Measurements from ENCODE around the gene COPZ1.
"Not testable (repeated sequence)": the region's sequence is repeated elsewhere in the genome, so short reads cannot be mapped to it uniquely, and the experiment has no call there.

COPZ1 gene, protein sequence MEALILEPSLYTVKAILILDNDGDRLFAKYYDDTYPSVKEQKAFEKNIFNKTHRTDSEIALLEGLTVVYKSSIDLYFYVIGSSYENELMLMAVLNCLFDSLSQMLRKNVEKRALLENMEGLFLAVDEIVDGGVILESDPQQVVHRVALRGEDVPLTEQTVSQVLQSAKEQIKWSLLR

DNA sequence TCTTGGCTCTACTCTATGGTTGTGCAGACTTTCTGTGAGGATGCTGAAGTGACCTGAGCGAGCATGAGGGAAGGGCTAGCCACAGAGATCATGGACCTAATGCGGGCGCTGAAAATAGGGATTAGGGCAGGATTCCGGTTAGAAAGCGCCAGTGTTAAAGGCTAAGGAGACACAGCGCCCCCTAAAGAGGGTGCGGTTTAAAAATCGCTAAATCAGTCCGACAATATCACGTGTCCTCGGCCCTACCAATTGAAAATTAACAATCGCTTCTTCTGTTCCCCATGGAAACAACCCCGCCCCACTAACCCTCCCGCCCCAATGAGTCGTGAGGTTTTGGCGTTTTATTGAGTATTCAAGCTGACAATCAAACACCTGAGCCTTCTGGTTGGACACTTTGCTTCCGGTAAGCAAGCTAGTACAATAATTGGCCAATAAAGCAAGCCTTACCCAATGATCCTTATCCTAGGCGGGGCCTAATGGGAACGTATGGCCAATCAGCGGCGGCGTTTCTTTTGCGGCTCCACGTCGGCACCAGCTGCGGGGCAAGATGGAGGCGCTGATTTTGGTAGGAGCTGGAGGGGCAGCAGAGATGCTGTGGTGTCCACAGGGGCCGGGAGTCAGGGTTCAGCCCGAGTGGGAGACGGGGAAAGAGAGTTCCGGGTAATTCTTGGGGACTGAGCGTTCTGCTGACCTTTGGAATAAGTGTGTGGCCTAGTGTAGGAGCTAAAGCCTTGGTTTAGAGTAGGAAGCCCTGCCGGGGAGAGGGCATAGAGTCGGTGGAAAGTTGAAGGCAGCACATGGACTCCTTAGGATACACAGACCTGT is at the start of gene COPZ1:
COPZ1 (plus strand) TSS at position 515 of the 825 bp plus-strand sequence; CDS start at position 548, 33 bp downstream.
- DNase-seq (ENCODE audit: low spot score) = peak; percentile 97

DNA sequence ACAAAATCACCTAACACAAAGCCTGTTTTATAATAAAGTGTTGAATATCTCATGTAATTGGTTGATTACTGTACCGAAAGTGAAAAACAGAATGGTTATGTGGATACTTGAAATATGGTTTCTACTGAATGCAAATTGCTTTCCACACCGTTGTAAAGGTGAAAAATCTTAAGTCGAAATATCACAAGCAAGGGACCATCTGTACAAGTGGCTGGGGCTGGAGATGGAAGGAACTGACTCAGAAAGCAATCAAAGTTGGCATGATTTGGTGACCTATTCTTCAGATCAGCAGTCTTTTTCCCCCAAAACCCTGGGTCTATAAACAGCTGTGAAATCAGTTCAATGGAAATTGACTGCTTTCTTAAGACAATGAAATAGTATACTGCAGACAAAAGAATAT is 48.6 kb upstream of the COPZ1 start:
- no peak for DNase-seq (ENCODE audit: low spot score)

DNA sequence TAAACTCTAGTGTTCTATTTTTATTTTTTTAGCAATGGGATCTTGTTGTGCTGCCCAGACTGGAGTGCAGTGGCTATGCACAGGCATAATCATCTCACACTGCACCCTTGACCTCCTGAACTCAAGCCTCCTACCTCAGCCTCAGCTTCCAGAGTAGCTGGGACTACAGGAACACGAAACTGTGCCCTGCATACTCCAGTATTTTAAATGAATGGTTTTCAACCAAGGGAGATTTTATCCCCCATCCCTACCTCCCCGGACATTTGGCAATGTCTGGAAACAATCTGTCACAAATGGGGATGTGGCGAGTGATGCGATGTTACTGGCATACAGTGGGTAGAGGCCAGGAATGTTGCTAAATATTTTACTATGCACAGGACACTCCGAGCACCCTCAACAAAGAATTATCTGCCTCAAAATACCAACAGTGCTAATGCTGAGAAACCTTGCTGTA is 47.1 kb upstream of the COPZ1 start:
- DNase-seq (ENCODE audit: low spot score) = no peak

DNA sequence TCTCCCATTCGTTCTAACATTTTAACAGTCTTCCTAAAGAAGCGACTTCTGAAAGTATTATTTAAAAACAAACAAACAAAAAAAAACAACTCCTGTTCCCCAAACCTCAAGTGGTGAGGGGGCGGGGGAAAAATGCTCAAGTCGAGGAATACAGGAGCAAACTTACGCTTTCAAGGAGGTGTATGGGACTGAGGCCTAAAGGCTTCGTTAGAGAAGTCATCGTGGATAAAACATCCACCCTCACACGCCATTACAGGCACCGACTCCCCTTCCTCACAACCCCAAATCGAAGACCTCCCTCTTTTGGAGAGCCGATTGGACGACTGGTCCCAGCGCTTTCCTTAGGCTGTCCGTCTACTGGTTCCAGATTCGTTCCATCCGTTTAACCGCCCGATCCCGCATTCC is 45.7 kb upstream of the COPZ1 start:
- DNase-seq (ENCODE audit: low spot score) = no peak

DNA sequence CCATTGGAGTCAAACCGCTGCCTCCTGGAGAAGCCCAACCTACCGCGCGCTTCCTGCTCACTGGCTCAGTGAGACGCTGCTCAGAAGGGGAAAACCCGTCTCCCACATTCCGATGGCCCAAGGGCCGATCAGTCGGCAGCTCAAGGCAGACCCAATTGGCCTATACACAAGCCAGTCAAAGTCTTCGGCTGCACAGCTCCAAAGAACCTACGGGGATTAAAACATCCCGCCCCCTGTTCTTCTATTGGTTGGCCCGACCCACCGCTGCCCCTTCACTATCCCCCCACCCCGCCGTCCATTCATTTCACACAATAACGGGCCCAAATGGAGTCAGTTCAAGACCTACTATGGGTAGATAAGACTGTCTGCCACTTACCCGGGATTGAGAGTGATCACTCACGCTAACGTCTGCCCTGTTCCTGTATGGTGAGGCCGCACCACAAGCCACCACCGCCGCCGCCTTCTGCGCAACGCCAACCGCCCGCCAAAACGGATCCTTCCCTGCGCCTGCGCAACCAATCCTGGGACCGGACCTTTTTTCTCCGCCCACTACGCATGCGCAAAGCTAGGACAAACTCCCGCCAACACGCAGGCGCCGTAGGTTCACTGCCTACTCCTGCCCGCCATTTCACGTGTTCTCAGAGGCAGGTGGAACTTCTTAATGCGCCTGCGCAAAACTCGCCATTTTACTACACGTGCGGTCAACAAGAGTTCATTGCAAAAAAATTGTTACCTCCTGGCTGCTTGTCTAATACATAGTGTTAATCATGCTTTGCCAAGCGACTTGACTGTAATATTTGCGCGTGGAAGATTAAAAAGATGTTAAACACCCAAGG is 45.1 kb upstream of the COPZ1 start, which contains the start of gene CBX5:
CBX5 (minus strand) TSS at position 491 of the 836 bp plus-strand sequence. CDS start 22,472 bp downstream, outside the sequence.
- DNase-seq (ENCODE audit: low spot score) = peak; percentile 100

DNA sequence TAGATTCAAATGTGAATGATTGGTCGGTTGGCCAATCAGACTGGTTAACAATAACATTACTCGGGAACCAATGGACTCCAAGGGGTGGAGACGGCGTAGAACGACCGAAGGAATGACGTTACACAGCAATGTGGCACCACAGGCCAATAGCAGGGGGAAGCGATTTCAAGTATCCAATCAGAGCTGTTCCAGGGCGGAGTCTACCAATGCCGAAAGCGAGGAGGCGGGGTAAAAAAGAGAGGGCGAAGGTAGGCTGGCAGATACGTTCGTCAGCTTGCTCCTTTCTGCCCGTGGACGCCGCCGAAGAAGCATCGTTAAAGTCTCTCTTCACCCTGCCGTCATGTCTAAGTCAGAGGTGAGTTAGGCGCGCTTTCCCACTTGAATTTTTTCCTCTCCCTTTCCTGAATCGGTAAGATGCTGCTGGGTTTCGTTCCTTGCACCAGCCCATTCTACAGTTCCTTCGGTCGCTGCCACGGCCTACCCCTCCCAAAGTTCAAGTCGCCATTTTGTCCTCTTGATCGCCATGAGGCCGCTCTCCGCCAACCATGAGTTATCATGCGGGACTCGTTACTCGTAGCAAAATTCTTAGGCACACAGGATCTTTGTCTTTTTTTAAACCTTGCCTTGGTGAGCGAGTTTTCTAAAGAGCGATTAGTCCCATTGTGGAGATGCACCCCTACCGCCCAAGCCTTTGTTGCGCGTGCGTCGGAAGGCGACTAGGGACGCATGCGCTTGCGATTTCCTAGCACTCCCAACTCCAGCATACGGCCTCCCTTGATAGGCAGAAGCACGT is 44.3 kb upstream of the COPZ1 start, which contains the start of gene HNRNPA1:
HNRNPA1 (plus strand) TSS at position 259 of the 793 bp plus-strand sequence; CDS start at position 341, 82 bp downstream.
- DNase-seq (ENCODE audit: low spot score) = peak; percentile 98

DNA sequence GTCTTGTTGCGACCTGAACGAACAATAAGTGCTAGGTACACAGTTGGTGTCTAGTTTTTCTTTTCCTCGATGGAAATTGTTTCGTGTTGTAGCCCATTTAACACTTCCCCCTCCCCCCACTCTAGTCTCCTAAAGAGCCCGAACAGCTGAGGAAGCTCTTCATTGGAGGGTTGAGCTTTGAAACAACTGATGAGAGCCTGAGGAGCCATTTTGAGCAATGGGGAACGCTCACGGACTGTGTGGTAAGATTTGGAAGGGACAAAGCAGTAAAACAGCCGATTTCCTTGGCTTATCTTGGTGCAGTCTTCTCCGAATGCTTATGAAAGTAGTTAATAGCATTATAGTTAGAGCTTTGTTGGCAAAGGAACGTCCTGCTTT is 43.7 kb upstream of the COPZ1 start:
- DNase-seq (ENCODE audit: low spot score) = not testable (repeated sequence)

DNA sequence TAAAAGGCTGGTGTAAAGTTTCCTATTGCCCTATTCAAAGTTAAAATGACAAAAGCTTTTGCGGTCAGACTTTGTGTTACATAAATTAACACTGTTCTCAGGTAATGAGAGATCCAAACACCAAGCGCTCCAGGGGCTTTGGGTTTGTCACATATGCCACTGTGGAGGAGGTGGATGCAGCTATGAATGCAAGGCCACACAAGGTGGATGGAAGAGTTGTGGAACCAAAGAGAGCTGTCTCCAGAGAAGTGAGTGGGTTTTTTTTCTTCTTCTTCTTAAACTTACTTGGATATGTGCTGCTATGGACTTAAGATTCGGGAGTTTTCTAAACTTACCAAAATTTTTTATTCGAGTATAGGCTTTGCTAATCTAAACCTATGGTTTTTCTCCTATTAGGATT is 43.2 kb upstream of the COPZ1 start:
- DNase-seq (ENCODE audit: low spot score) = not testable (repeated sequence)

DNA sequence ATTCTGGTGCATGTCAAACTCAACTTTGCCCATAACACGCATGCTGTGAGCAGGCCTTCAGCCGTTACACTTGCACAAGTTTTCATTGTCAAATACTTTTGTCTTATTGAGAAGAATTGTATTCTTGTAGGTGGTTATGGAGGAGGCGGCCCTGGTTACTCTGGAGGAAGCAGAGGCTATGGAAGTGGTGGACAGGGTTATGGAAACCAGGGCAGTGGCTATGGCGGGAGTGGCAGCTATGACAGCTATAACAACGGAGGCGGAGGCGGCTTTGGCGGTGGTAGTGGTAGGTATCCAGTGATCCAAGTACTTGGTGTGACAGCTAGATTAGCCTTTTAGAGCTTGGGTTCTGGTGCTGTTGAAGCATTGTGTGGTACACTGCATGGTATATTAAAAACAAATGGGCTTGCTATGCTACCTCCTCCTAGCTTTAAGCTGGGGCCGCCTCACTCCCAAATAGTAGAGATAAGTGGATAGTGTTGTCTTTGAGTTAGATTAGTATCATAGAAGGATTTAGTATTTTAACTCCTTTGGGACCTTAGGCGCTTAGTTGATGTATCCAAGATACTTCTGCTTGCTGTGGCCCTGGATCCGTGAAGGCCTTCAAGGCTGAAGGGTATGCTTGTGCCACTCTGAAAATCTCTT is 41.9 kb upstream of the COPZ1 start:
- DNase-seq (ENCODE audit: low spot score) = no peak

DNA sequence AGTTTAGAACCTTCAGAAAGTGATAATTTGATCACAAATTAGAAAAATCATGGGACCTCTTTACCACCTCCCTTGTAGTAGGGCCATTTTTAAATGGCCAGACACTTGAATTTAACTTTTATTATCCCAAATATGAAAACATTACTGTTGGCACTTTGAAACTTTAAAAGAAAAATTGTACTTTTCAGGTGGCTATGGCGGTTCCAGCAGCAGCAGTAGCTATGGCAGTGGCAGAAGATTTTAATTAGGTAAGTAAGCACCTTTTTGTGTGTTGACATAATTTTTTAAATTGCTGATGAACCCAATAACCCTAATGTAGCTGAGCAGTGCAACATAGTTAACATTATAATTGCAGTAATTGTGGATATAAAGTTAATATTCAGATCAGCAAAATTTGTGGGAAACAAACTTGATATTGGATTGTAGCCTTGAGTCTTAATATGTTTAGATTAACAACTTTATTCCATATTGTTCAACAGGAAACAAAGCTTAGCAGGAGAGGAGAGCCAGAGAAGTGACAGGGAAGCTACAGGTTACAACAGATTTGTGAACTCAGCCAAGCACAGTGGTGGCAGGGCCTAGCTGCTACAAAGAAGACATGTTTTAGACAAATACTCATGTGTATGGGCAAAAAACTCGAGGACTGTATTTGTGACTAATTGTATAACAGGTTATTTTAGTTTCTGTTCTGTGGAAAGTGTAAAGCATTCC is 40.7 kb upstream of the COPZ1 start:
- not testable (repeated sequence) for DNase-seq (ENCODE audit: low spot score)

DNA sequence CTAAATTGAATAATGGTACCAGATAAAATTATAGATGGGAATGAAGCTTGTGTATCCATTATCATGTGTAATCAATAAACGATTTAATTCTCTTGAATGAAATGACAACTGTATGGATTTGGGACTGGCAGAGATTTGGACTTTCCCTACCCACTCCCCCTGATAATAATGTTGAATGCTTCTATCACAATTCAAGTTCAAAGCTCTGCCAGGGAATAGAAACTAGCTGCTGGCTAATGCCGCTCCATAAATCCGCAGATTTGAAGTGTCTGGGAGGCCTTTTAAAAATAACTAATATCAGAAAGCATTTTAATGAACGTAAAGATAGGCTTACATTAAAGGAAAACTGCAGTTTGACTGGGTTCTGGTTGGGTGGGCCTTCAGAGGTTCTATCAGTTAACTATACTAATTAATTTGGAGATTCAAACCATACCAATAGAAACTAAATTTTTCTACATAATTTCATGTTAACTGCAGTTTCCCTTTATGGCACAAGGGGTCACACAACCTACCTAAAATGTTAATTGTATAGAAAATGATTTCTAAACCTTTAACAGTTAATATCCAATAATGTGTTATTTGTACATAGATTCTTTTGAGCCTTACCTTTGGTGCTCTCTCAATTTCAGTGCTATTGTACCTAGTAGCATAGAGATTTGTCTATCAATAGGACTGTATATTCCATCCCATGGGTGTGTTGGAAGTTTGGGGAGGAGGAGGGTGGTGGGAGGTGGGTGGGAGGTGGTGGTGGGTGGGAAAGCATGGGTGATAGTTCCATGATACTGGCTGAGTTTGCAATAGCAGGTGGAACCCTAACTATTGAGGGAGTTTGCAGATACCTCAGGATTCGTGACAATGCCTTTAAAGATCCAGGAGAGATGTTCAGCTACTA is 39.5 kb upstream of the COPZ1 start:
- DNase-seq (ENCODE audit: low spot score) = no peak

DNA sequence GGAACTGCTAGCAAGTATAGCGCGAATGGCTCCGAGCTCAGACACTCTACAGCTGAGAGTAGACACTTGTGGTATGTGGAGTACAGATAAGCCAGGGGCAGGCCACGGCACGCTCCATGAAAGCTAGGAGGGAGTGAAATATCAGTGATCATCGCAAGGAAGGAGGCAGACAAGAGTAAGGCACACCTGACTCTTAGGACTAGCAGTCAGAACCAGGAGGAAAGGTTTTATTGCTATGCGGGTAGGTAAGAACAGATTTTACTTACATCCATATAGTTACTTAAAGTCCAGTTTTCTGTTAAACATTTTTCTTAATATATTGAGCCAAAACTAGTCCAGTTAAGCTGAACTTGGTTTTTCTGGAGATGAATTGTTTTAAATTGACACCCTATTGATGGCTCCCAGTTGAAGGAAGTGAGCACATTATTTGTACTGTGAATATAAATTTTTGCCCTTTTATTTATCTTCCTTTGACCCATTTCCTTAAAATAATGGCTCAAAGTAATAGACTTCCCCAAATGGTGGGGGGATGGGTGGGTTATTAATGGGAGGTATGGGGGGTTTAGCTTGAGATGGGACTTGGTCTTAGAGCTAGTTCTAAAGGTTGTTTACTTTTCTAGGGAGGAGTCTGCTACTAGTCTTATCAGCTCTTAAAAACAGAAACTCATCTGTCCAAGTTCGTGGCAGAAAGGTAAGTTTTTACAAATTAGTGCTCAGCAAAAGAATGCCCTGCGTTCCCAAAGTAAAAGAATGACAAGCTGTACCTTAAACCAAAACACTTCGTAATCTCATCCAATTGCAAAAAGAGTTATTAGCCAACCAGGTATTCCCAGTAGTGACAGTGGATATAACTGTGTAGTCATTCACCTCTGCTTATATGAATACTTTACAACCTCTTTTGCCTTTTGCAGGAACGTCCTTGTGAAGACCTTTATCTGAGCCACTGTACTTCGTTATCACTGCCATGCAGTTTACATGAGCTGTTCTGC is 38.6 kb upstream of the COPZ1 start:
- no peak for DNase-seq (ENCODE audit: low spot score)

DNA sequence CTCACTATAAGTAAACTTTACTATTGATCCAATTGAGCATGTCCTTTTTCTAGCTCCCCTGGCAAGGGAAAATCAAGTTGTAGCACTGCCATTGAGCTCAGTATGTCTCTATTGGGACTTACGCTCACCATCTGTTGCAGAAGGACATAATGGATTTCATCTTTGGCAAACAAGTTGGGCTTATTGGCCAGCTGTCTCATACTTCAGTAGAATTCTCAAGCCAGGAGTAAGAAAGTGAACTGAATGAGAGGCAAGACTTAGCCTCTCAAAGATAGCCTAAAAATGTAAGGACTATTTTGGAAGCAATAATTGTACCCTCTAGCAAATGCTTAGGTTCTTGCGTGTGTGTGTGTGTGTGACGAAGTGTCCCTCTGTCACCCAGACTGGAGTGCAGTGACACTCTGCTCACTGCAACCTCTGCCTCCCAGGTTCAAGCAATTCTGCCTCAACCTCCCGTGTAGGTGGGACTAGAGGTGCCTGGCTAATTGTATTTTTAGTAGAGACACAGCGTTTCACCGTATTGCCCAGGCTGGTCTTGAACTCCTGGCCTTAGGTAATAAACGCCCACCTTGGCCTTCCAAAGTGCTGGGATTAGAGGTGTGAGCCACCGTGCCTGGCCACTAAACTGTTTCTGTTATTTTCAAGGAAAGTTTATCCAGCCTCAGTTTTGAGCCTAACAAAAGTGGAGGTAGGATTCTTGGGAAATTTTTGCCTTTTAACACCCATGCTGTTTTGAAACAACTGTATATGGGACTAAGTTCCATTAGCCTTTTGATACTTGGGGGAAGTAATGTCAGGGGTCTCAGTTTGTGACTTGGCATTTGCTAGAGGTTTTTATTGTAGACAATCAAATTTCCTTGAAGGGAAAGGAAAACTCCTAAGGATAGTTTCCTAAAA is 37.4 kb upstream of the COPZ1 start:
- no peak for DNase-seq (ENCODE audit: low spot score)

DNA sequence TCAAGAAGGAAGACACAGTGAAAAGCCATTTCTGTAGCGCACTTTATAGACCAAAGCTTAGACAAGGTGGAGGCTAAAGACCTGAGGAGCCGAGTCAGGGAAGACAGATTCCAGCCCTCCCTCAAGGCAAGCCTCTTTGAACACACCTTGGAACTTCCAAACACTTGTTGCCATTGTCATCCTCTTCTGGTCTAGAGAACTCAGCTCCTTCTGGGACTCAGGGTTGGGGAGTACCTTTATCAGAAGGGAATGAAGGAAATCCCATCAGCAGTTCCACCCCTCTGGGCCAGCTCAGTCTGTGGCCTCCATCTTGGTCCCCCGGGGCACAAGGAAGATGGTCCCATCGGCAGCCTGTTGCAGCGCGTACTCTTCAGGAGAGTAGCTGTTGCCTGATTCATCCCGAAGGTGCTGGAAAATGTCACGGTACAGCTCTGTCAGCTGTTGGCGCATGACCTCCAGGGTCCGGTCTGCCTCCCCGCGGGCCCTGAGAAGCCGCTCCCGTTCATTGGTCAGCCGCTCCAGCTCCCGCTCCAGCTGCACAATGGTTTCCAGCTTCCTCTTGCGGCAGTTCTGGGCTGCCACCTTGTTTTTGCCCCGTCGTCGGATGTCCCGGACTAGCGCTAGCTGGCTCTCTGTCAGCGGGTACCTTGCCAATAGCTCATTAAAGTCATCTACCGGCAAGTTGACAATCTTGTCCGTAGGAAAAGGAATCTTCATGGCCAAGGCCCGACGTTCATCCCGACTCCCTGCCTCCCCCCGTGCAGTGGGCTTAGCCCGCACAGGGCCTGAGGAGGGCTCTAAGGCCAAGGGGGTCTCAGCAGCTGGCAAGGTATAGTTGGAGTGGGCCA is 32.6 kb upstream of the COPZ1 start:
- DNase-seq (ENCODE audit: low spot score) = no peak

DNA sequence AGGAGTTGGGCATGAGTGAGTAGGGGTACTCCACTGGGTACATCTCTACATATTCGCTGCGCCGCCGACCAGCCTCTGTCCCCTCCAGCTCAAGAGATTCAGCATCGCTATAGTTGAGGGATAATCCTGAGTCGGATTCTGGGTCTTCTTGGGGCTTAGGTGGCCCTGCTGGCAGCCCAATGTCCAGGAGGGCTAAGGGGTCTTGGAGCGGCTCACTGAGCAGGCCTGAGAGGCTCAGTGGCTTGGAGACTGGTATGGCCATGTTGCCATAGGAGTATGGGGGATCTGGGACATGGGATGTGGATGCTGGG is 32.0 kb upstream of the COPZ1 start:
- DNase-seq (ENCODE audit: low spot score) = no peak

Measured in CD4-positive, alpha-beta T cell treated with Interleukin-6 at 100 ng/mL for 8 hours (primary cell).